Right lobe of liver (tissue), 4 donors: ENCODE measurements around the gene CFAP157.

Experiments
- CTCF ChIP-seq, 4 donors: fragments of 200-600 bp in 3 of 4; fragments of 450-650 bp in 1 of 4; IDR thresholded peaks; one replicate each; pipeline versions ENCODE4 v1.5.1 to v1.8.0; 2016 to 2022; ENCODE audit warnings: antibody characterized with exemption in 4 of 4, mild to moderate bottlenecking in 2 of 4
- POLR2A ChIP-seq: fragments of 450-650 bp; IDR thresholded peaks from one replicate; pipeline ENCODE4 v1.6.1; 2017; ENCODE audit warnings: antibody characterized with exemption, mild to moderate bottlenecking
- donor health status: DM: no; HTN: no; CAD: no.
- donor health status: DM: no; HTN: no; CAD: no.
- donor health status: DM: no; HTN: yes; CAD: no.

- TF ChIP-seq CTCF (IDR thresholded peaks at IDR 0.05): no peak
- TF ChIP-seq POLR2A: no peak
Measured at GRCh38 chr9:127739614-127740330, 33.0 kb downstream of the CFAP157 start.
